Measurements from ENCODE around the gene GTPBP1.

Gene GTPBP1

GRCh38 chr22:38731703-38732161 lies 26.0 kb downstream of the GTPBP1 start:
- Histone ChIP-seq H4K20me1 (ENCODE audit: insufficient read depth, low read length) (no peaks in the 10 kb centered on the region), H2AFZ (ENCODE audit: low read length) (no peak overlapping the region), H3K36me3 (replicated peaks; ENCODE audit: insufficient read depth, low read length) (peaks cover 2% of the 10 kb centered on the region; the same call in 1 of the 2 replicates), H3K9ac (ENCODE audit: low read length) (no peak overlapping the region), H3K4me2 (ENCODE audit: low read depth, low read length) (no peak overlapping the region), H3K9me2 (replicated peaks; ENCODE audit: insufficient read depth, low read length) (no peaks in the 10 kb centered on the region), H3K4me3 (ENCODE audit: low read length) (no peak overlapping the region), H3K4me1 (ENCODE audit: low read length) (peaks cover 7% of the 10 kb centered on the region; the same call in 1 of the 2 replicates), H3F3A (ENCODE audit: insufficient read depth, low read length) (peaks cover 38% of the 10 kb centered on the region), H3K9me3 (replicated peaks; ENCODE audit: insufficient read depth, low read length) (no peaks in the 10 kb centered on the region), H3K27me3 (replicated peaks; ENCODE audit: insufficient read depth, low read length) (no peaks in the 10 kb centered on the region), H3K79me2 (ENCODE audit: low read length) (peaks cover 18% of the 10 kb centered on the region; the same call in 1 of the 2 replicates), H3K27ac (ENCODE audit: low read length) (no peak overlapping the region)
- TF ChIP-seq EZH2phosphoT487 (IDR thresholded peaks at IDR 0.05; ENCODE audit: low read length) = no peak
- TF ChIP-seq EZH2 (optimal IDR thresholded peaks at IDR 0.05; ENCODE audit: low read depth, low read length) = no peak
- no peak for TF ChIP-seq CTCF (IDR thresholded peaks at IDR 0.05; ENCODE audit: low read length)
- DNase-seq = no peak

- H3K27ac ChIP-seq (ENCODE audit: low read length) = no peak overlapping the region
- H3K27me3 ChIP-seq (replicated peaks; ENCODE audit: insufficient read depth, low read length) = no peaks in the 10 kb centered on the region
- no peak overlapping the region for H2AFZ ChIP-seq (ENCODE audit: low read length)
- TF ChIP-seq CTCF (IDR thresholded peaks at IDR 0.05; ENCODE audit: low read length) = no peak
- no peak for TF ChIP-seq EZH2 (optimal IDR thresholded peaks at IDR 0.05; ENCODE audit: low read depth, low read length)
- no peak for TF ChIP-seq EZH2phosphoT487 (IDR thresholded peaks at IDR 0.05; ENCODE audit: low read length)
- H3K9me3 ChIP-seq (replicated peaks; ENCODE audit: insufficient read depth, low read length) = no peaks in the 10 kb centered on the region
- H3F3A ChIP-seq (ENCODE audit: insufficient read depth, low read length) = peaks cover 44% of the 10 kb centered on the region
- no peaks in the 10 kb centered on the region; the same call in 1 of the 2 replicates for H3K36me3 ChIP-seq (replicated peaks; ENCODE audit: insufficient read depth, low read length)
- no peaks in the 10 kb centered on the region for H3K9me2 ChIP-seq (replicated peaks; ENCODE audit: insufficient read depth, low read length)
- peak; percentile 5 for DNase-seq
- H3K4me3 ChIP-seq (ENCODE audit: low read length) = no peak overlapping the region
- H3K4me2 ChIP-seq (ENCODE audit: low read depth, low read length) = no peak overlapping the region
- peaks cover 13% of the 10 kb centered on the region; the same call in 1 of the 2 replicates for H3K79me2 ChIP-seq (ENCODE audit: low read length)
- peaks cover 7% of the 10 kb centered on the region; the same call in 1 of the 2 replicates for H3K4me1 ChIP-seq (ENCODE audit: low read length)
- no peaks in the 10 kb centered on the region for H4K20me1 ChIP-seq (ENCODE audit: insufficient read depth, low read length)
- H3K9ac ChIP-seq (ENCODE audit: low read length) = no peak overlapping the region
Observed at GRCh38 chr22:38732251-38732815, 26.6 kb downstream of the GTPBP1 start.

- Histone ChIP-seq H2AFZ (ENCODE audit: low read length) (no peak overlapping the region), H3K9ac (ENCODE audit: low read length) (no peak overlapping the region), H3K9me2 (replicated peaks; ENCODE audit: insufficient read depth, low read length) (no peaks in the 10 kb centered on the region), H3K27ac (ENCODE audit: low read length) (no peak overlapping the region), H3K4me1 (ENCODE audit: low read length) (peaks cover 7% of the 10 kb centered on the region; the same call in 1 of the 2 replicates), H3K4me3 (ENCODE audit: low read length) (no peak overlapping the region), H3K4me2 (ENCODE audit: low read depth, low read length) (no peak overlapping the region), H3K79me2 (ENCODE audit: low read length) (peaks cover 15% of the 10 kb centered on the region), H3K36me3 (replicated peaks; ENCODE audit: insufficient read depth, low read length) (peaks cover 8% of the 10 kb centered on the region; the same call in 1 of the 2 replicates), H4K20me1 (ENCODE audit: insufficient read depth, low read length) (no peaks in the 10 kb centered on the region), H3F3A (ENCODE audit: insufficient read depth, low read length) (peaks cover 51% of the 10 kb centered on the region), H3K9me3 (replicated peaks; ENCODE audit: insufficient read depth, low read length) (no peaks in the 10 kb centered on the region), H3K27me3 (replicated peaks; ENCODE audit: insufficient read depth, low read length) (no peaks in the 10 kb centered on the region)
- TF ChIP-seq EZH2phosphoT487 (IDR thresholded peaks at IDR 0.05; ENCODE audit: low read length) = no peak
- TF ChIP-seq CTCF (IDR thresholded peaks at IDR 0.05; ENCODE audit: low read length) = peak; percentile 75
- DNase-seq = peak; percentile 19
Observed at GRCh38 chr22:38733329-38733723, 27.6 kb downstream of the GTPBP1 start.

Measured in MM.1S (cell line).